HL-60 (cell line): Measurements from ENCODE around the gene IGFBP2.

Experiments
- DNase-seq, 2 experiments: peaks; one replicate each; pipeline ENCODE4 v3.0.0-alpha.2; 2010 to 2020; ENCODE audit warnings: low read depth in 1 of 2, low spot score in 1 of 2
- H3K27ac ChIP-seq: fragments of 250-450 bp; sonication (Bioruptor Pico); replicated peaks from 2 replicates; pipeline ENCODE4 v1.5.1; 2020; ENCODE audit warnings: mild to moderate bottlenecking, moderate library complexity
- H3K27me3 ChIP-seq: fragments of 250-450 bp; sonication (Bioruptor Pico); 2 replicates; pipeline ENCODE4 v1.5.1; 2021; ENCODE audit warnings: mild to moderate bottlenecking, moderate library complexity; ENCODE audit not compliant: insufficient read depth, poor library complexity, severe bottlenecking
- H3K4me3 ChIP-seq: replicated peaks from 2 replicates; pipeline ENCODE4 v1.5.1; 2011; ENCODE audit warnings: mild to moderate bottlenecking, control low read depth, low read length; ENCODE audit not compliant: insufficient read depth
- CTCF ChIP-seq: IDR thresholded peaks from one replicate; pipeline ENCODE4 v1.5.1; 2011; ENCODE audit warnings: low read length, control low read depth, inconsistent platforms; ENCODE audit not compliant: insufficient read depth
- GABPA ChIP-seq: IDR thresholded peaks from 2 replicates; pipeline ENCODE4 v1.6.1; 2012; ENCODE audit warnings: low read depth
- POLR2AphosphoS5 ChIP-seq: IDR thresholded peaks from 2 replicates; pipeline ENCODE4 v1.6.1; 2012; ENCODE audit warnings: low read depth
- REST ChIP-seq: IDR thresholded peaks from 2 replicates; pipeline ENCODE4 v1.6.1; 2012; ENCODE audit warnings: low read depth; ENCODE audit not compliant: insufficient replicate concordance
- SPI1 ChIP-seq: IDR thresholded peaks from 2 replicates; pipeline ENCODE4 v1.6.1; 2012; ENCODE audit warnings: low read depth, mild to moderate bottlenecking, borderline replicate concordance

IGFBP2 gene

GRCh38 chr2:216645636-216645950 lies 12.4 kb downstream of the IGFBP2 start:
- no peak for TF ChIP-seq REST
- Histone ChIP-seq H3K27ac (no peak overlapping the region), H3K27me3 (peaks cover 2% of the 10 kb centered on the region), H3K4me3 (no peak overlapping the region)
- DNase-seq, result no peak

GRCh38 chr2:216646116-216646515 lies 12.9 kb downstream of the IGFBP2 start:
- Histone ChIP-seq H3K4me3 (no peak overlapping the region), H3K27me3 (peaks cover 2% of the 10 kb centered on the region), H3K27ac (no peak overlapping the region)
- DNase-seq, result no peak
- no peak for TF ChIP-seq SPI1
- no peak for TF ChIP-seq CTCF
- no peak for TF ChIP-seq REST
- no peak for TF ChIP-seq POLR2AphosphoS5
- TF ChIP-seq GABPA, result no peak

DNA sequence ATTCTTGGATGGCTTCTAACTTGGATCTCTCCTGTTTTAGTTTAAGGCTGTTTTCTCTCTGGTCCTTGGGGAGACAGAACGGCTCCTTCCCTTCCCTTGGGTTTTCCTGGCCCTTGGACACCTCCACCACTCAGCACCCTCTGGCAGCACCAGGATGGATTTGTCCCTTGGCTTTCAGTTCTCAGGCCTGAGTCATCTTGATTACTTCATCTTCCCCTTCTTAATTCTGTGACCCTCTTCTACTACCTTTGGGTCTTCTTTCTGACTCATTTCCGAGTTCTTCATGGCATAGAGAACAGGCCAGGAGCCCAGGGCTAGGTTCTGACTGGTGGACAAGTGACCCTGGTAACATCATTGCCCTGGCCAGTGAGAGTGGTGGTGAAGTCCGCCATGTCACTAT lies 14.9 kb downstream of the IGFBP2 start:
- Histone ChIP-seq H3K27me3 (peaks cover 2% of the 10 kb centered on the region), H3K27ac (no peak overlapping the region), H3K4me3 (no peak overlapping the region)
- TF ChIP-seq SPI1, result no peak
- TF ChIP-seq REST, result no peak
- TF ChIP-seq POLR2AphosphoS5, result no peak
- no peak for TF ChIP-seq CTCF
- TF ChIP-seq GABPA, result no peak
- no peak for DNase-seq

DNA sequence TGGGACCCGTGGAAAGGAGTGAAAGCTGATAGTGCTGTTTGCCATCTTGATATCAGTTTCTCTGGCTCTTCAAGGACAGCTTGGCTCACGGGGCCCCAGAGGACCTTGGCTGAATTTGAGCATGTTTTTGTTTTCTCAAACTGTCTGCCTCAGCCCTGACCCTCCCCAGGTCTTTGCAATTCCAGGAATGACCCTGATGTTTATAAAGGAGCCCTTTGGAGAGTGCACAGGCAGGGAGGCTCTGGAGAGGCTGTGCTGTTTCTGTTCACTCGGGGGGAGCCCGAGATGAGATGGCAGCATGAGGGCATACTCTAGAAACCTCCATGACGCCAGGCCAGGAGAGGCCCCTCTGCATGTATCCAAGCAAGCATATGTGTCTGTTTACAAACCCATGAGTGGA lies 16.4 kb downstream of the IGFBP2 start:
- H3K27me3 ChIP-seq, result peaks cover 2% of the 10 kb centered on the region
- H3K27ac ChIP-seq, result no peak overlapping the region
- no peak for DNase-seq
- no peak overlapping the region for H3K4me3 ChIP-seq
- TF ChIP-seq POLR2AphosphoS5 (no peak), GABPA (no peak), CTCF (no peak)
